Left ventricle myocardium inferior (tissue), 1 donor: ENCODE data around the gene MANSC4. TPM values are rescaled to one million over a fixed set of nuclear protein-coding genes. Genes with fewer than 3 reads are reported as not detected.

Source experiments
- DNase-seq: peaks from one replicate; pipeline ENCODE4 v3.0.0-alpha.2; 2020
- H3K27ac ChIP-seq: fragments of 200-600 bp; replicated peaks from 2 replicates; pipeline ENCODE4 v1.8.0; 2021
- H3K27me3 ChIP-seq: fragments of 200-600 bp; 2 replicates; pipeline ENCODE4 v1.8.0; 2021; ENCODE audit warnings: low read depth
- H3K36me3 ChIP-seq: fragments of 200-600 bp; 2 replicates; pipeline ENCODE4 v1.8.0; 2021
- H3K4me1 ChIP-seq: fragments of 200-600 bp; 2 replicates; pipeline ENCODE4 v1.8.0; 2021
- H3K4me3 ChIP-seq: fragments of 200-600 bp; 2 replicates; pipeline ENCODE4 v1.8.0; 2021; ENCODE audit warnings: mild to moderate bottlenecking, moderate library complexity
- H3K9me3 ChIP-seq: fragments of 200-600 bp; replicated peaks from 2 replicates; pipeline ENCODE4 v1.8.0; 2021
- intact Hi-C: fragments of 100-400 bp; cut with micrococcal nuclease; formaldehyde crosslinking; loops from one replicate; pipeline ENCODE4 v1.11.0; 2022
- total RNA-seq: library from RNA; stranded (reverse); fragmentation: NEBNext Ultra II Directional; extraction: Animal tissue kit (Norgen Biotek cat#: 25700); gene quantifications from one replicate; pipeline ENCODE4 v1.2.1, GENCODE V29; 2021
- TF ChIP-seq, protein P1 (sequence below): fragments of 200-600 bp; IDR thresholded peaks from 2 replicates; pipeline ENCODE4 v1.8.0; 2021; ENCODE audit warnings: antibody characterized with exemption, mild to moderate bottlenecking, borderline replicate concordance
- donor health status: DM: no; HTN: yes; CAD: no; lungs with severe emphysema.

MANSC4 gene
- total RNA-seq, 1 donor from 2014 or later, result not detected

DNA sequence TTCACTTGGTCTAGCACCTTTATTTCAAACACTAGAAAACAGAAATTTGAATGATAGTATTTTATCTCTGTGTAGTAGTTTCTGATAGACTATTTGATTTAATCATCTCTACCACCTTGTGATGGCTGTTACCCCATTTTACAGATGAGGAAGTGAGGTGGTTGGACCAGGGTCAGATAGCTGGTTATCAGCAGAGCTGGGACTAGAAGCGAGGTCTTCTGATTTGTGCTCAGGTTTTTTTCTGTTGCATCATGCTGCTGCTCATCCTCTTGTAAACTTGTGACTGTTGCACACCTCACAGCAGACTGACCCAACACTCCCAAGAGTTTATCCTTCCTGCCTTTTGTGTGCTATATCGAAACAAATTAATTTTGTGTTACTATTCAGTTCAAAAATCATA, 10.1 kb upstream of the MANSC4 start:
- intact Hi-C loops, result no loop called here
- no peak overlapping the region for H3K27ac ChIP-seq

DNA sequence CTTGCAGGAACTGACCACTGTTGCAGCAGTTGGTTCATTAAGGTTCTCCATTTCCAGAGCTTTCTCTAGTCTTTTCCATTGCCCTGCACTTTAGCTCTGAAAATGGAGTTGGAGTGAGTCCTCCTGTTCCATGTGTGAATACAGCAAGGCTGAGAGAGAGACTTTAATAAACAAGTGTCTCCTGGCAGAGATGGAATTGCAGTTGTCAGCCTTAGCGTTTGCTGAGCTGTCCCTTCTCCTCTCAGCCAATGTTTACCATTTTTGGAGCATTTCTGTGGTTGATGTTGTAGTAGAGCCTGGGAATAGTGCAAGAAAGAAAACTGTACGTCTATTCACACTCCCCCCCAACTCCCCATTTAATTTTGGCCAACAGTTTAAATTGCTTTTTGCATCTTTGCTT, 7.5 kb upstream of the MANSC4 start:
- H3K27ac ChIP-seq, result no peak overlapping the region
- no peaks in the 10 kb centered on the region for H3K27me3 ChIP-seq
- peaks cover 12% of the 10 kb centered on the region for H3K36me3 ChIP-seq
- no peak overlapping the region for H3K4me3 ChIP-seq
- no peaks in the 10 kb centered on the region for H3K9me3 ChIP-seq
- H3K4me1 ChIP-seq, result peaks cover 7% of the 10 kb centered on the region
- TF ChIP-seq, protein P1, sequence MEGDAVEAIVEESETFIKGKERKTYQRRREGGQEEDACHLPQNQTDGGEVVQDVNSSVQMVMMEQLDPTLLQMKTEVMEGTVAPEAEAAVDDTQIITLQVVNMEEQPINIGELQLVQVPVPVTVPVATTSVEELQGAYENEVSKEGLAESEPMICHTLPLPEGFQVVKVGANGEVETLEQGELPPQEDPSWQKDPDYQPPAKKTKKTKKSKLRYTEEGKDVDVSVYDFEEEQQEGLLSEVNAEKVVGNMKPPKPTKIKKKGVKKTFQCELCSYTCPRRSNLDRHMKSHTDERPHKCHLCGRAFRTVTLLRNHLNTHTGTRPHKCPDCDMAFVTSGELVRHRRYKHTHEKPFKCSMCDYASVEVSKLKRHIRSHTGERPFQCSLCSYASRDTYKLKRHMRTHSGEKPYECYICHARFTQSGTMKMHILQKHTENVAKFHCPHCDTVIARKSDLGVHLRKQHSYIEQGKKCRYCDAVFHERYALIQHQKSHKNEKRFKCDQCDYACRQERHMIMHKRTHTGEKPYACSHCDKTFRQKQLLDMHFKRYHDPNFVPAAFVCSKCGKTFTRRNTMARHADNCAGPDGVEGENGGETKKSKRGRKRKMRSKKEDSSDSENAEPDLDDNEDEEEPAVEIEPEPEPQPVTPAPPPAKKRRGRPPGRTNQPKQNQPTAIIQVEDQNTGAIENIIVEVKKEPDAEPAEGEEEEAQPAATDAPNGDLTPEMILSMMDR, result no peak
- intact Hi-C loops, result no loop called here
- DNase-seq, result no peak

More for the DNA sequence above, 10.1 kb upstream of the MANSC4 start:
- Histone ChIP-seq H3K4me1 (no peaks in the 10 kb centered on the region), H3K36me3 (peaks cover 37% of the 10 kb centered on the region), H3K4me3 (no peak overlapping the region), H3K27me3 (no peaks in the 10 kb centered on the region), H3K9me3 (no peaks in the 10 kb centered on the region)
- no peak for DNase-seq
- TF ChIP-seq, protein P1, result no peak

DNA sequence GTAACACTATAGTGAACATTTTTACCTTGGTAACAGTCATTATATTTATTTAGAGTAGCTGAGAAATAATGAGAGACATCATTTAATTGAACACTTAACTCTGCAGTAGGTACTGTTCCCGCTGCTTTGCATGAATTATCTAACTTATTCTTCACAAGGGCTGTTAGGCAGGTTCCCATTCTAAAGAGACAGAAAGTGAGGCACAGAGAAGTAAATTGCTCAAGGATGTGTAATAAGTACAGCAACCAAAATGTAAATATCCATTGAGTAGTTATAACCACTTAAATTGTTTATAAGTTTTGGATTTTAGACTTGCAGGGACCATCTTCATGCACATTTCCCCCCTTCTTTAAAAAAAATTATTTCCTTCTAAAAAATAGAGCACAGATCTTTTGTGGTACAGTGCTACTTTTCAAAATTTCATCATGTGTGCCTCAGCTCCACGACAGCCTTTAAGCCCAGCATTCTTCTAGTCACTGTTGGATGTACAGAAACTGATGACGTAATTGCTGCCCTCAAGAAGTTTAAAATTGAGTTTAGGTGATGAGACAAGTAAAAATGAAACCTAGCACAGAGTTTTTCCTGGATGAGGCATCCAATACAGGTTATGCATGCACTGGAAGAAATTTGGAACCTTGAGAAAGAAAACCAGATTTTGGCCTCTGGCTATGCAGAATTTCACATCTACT, 6.0 kb upstream of the MANSC4 start:
- no peak for DNase-seq
- H3K27me3 ChIP-seq, result no peaks in the 10 kb centered on the region
- peaks cover 3% of the 10 kb centered on the region for H3K36me3 ChIP-seq
- H3K4me1 ChIP-seq, result peaks cover 22% of the 10 kb centered on the region
- TF ChIP-seq, protein P1, result no peak
- H3K27ac ChIP-seq, result no peak overlapping the region
- H3K4me3 ChIP-seq, result no peak overlapping the region
- no peaks in the 10 kb centered on the region for H3K9me3 ChIP-seq
- intact Hi-C loops, result no loop called here

DNA sequence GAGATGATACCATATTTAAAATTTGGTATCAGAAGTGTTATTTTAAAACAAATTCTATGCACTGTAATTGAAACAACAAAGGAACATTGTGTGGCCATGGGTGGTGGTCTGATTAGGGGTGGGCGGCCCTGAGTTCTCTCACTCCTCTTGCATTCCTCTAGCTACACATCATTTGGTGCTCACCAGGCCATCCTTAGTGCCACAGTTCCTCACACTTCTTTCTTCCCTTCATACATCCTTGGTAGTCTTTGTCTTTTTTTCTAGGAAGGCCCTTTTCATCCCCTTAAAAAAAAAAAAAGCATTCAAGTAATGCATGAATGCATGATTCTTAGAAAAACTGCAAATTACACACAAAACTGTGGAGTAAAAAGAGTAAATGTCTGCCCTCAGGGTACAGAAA, 2.4 kb upstream of the MANSC4 start:
- H3K9me3 ChIP-seq, result no peaks in the 10 kb centered on the region
- H3K27ac ChIP-seq, result no peak overlapping the region
- TF ChIP-seq, protein P1, result no peak
- no peaks in the 10 kb centered on the region for H3K27me3 ChIP-seq
- H3K36me3 ChIP-seq, result peaks cover 3% of the 10 kb centered on the region
- intact Hi-C loops, result no loop called here
- H3K4me3 ChIP-seq, result no peak overlapping the region
- DNase-seq, result no peak
- peaks cover 39% of the 10 kb centered on the region for H3K4me1 ChIP-seq

DNA sequence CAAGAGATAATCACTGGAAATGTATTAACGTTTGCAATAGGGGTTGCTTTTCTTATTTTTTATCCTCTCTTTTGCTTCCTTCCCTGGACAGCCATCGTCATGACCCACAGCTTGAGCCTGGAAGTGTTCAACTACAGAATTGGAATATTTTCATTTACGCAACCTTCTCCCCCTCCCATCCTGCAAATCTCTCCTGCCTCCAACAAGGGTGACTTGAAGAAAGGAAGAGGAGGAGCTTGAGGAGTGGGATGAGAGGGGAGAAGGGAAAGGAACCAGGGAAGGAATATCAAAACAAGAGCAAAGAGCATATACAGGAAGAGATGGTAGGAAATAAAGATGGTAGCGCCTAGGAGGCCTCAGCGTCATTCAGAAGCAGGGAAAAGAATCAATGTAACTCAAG, 1.6 kb upstream of the MANSC4 start:
- H3K4me3 ChIP-seq, result peak overlapping the region; percentile 78
- H3K27ac ChIP-seq, result no peak overlapping the region
- TF ChIP-seq, protein P1, result no peak
- no peak for DNase-seq
- no peaks in the 10 kb centered on the region for H3K27me3 ChIP-seq
- peaks cover 39% of the 10 kb centered on the region for H3K4me1 ChIP-seq
- intact Hi-C loops, result no loop called here
- no peaks in the 10 kb centered on the region for H3K9me3 ChIP-seq
- H3K36me3 ChIP-seq, result peaks cover 3% of the 10 kb centered on the region
